ENCODE data around the gene RAB1B.

The RAB1B gene

DNA sequence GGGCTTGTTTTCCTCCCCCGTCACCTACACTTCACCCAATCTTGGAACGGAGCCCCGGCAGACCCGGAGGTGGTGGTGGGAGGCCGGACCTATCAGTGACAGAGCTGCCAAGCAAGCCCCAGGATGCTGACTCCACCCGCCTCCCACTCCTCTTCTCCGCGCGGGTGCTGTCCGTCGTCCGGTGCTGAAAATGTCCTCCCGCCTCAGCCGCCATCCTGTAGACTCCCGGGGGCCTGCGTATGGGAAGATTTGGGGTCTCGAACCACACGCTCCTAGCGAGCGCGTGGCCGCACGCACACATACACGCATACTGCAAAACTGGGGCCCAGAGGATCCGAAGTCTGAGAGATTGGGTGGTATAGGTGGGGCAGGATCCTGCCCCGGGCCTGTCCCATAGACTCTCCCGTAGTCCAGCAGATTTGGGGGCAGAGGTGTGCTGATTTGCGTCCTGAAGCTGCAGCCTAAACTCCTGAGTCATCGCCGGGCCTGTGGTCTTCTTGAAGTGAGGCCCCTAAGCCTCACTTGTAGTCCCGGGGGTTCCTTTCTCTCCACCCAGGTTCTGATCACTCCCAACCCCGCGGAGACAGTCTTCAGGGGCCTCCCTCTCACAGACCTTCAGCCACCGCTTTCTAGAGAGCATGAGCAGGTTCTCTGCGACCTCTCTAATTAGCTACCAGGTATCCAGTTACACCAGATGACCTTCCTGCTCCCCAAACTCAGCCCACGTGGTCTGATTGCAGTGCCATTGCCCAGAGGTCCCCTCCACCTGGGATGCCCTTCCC lies 21.3 kb downstream of the RAB1B start:
- no peak for TF ChIP-seq CTCF (conservative IDR thresholded peaks at IDR 0.05; ENCODE audit: low read length)
- peak overlapping the region; percentile 92 for H3K4me3 ChIP-seq (ENCODE audit: low read length)
- DNase-seq (ENCODE audit: low read depth), result no peak

GRCh38 chr11:66290330-66290621 lies 21.8 kb downstream of the RAB1B start:
- TF ChIP-seq CTCF (conservative IDR thresholded peaks at IDR 0.05; ENCODE audit: low read length), result no peak
- H3K4me3 ChIP-seq (ENCODE audit: low read length), result no peak overlapping the region
- no peak for DNase-seq (ENCODE audit: low read depth)

- H3K4me3 ChIP-seq (ENCODE audit: low read length), result no peak overlapping the region
- TF ChIP-seq CTCF (conservative IDR thresholded peaks at IDR 0.05; ENCODE audit: low read length), result no peak
- no peak for DNase-seq (ENCODE audit: low read depth)
These were observed 22.9 kb downstream of the RAB1B start for GRCh38 chr11:66291303-66291705.

- TF ChIP-seq CTCF (conservative IDR thresholded peaks at IDR 0.05; ENCODE audit: low read length), result no peak
- no peak for DNase-seq (ENCODE audit: low read depth)
- H3K4me3 ChIP-seq (ENCODE audit: low read length), result no peak within 1 kb of the TSS
These were observed 23.5 kb downstream of the RAB1B start, which contains the start of gene TMEM151A for GRCh38 chr11:66291706-66292542. TSS of gene TMEM151A (plus strand) at chr11:66291894. CDS start at chr11:66292014, 120 bp downstream.

GRCh38 chr11:66292543-66293332 lies 24.3 kb downstream of the RAB1B start:
- no peak for TF ChIP-seq CTCF (conservative IDR thresholded peaks at IDR 0.05; ENCODE audit: low read length)
- H3K4me3 ChIP-seq (ENCODE audit: low read length), result no peak overlapping the region
- DNase-seq (ENCODE audit: low read depth), result no peak

DNA sequence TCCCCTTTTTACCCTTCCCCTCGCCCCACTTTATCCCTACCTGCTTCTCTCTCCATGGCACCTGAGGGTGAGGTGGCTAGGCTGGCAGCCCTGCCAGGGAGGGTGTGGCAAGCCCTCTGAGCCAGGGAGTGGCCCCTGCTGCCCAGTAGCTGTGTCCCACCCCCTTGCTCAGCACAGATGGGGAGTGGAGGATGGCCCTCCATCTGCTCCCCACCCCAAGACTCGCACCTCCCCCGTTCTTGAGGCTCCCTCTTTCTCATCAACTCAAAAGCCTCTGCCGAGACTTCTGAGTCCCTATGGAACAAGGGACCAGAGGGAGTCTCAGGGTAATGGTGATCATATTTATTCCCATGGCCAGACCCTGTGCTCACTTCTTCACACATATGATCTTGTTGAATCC lies 24.9 kb downstream of the RAB1B start:
- DNase-seq (ENCODE audit: low read depth), result no peak
- no peak for TF ChIP-seq CTCF (conservative IDR thresholded peaks at IDR 0.05; ENCODE audit: low read length)

More for the DNA sequence above, 24.9 kb downstream of the RAB1B start:
- H3K4me3 ChIP-seq (ENCODE audit: low read length), result no peak overlapping the region

Measured in AG10803 (cell line).